ENCODE measurements around the gene HHATL.

HHATL gene

GRCh38 chr3:42699511-42699971 lies 3.1 kb downstream of the HHATL start:
- in situ Hi-C loops (cut with MboI; ENCODE audit: low sequenced_read_pairs) = no loop called here

GRCh38 chr3:42698911-42699230 lies 3.7 kb downstream of the HHATL start:
- in situ Hi-C loops (cut with MboI; ENCODE audit: low sequenced_read_pairs) = no loop called here

GRCh38 chr3:42698216-42698910 lies 4.2 kb downstream of the HHATL start:
- in situ Hi-C loops (cut with MboI; ENCODE audit: low sequenced_read_pairs) = no loop called here

- in situ Hi-C loops (cut with MboI; ENCODE audit: low sequenced_read_pairs) = no loop called here
Observed at GRCh38 chr3:42697289-42698051, 5.1 kb downstream of the HHATL start.

GRCh38 chr3:42696356-42697288 lies 6.0 kb downstream of the HHATL start:
- in situ Hi-C loops (cut with MboI; ENCODE audit: low sequenced_read_pairs) = no loop called here

GRCh38 chr3:42694366-42694765 lies 8.2 kb downstream of the HHATL start:
- in situ Hi-C loops (cut with MboI; ENCODE audit: low sequenced_read_pairs) = no loop called here

GRCh38 chr3:42693530-42693930 lies 9.1 kb downstream of the HHATL start:
- in situ Hi-C loops (cut with MboI; ENCODE audit: low sequenced_read_pairs) = no loop called here

- in situ Hi-C loops (cut with MboI; ENCODE audit: low sequenced_read_pairs) = no loop called here
Observed at GRCh38 chr3:42692667-42693529, 9.7 kb downstream of the HHATL start.

GRCh38 chr3:42691816-42692666 lies 10.6 kb downstream of the HHATL start:
- in situ Hi-C loops (cut with MboI; ENCODE audit: low sequenced_read_pairs) = no loop called here

- in situ Hi-C loops (cut with MboI; ENCODE audit: low sequenced_read_pairs) = no loop called here
Observed at GRCh38 chr3:42690766-42691680, 11.6 kb downstream of the HHATL start.

GRCh38 chr3:42690191-42690590 lies 12.4 kb downstream of the HHATL start:
- in situ Hi-C loops (cut with MboI; ENCODE audit: low sequenced_read_pairs) = no loop called here

- in situ Hi-C loops (cut with MboI; ENCODE audit: low sequenced_read_pairs) = no loop called here
Observed at GRCh38 chr3:42689421-42690014, 13.1 kb downstream of the HHATL start.

GRCh38 chr3:42688487-42689420 lies 13.8 kb downstream of the HHATL start:
- in situ Hi-C loops (cut with MboI; ENCODE audit: low sequenced_read_pairs) = no loop called here

- in situ Hi-C loops (cut with MboI; ENCODE audit: low sequenced_read_pairs) = no loop called here
Observed at GRCh38 chr3:42688016-42688415, 14.6 kb downstream of the HHATL start.

- in situ Hi-C loops (cut with MboI; ENCODE audit: low sequenced_read_pairs) = no loop called here
Observed at GRCh38 chr3:42686832-42687650, 15.6 kb downstream of the HHATL start.

Measured in HL-60/S4 treated with retinoic acid at 250 ng/mL for 4 days and 3 days (cell line).